ENCODE data around the gene TEKTIP1.
"Not testable (repeated sequence)": the region's sequence is repeated elsewhere in the genome, so short reads cannot be mapped to it uniquely, and the experiment has no call there.

The TEKTIP1 gene

DNA sequence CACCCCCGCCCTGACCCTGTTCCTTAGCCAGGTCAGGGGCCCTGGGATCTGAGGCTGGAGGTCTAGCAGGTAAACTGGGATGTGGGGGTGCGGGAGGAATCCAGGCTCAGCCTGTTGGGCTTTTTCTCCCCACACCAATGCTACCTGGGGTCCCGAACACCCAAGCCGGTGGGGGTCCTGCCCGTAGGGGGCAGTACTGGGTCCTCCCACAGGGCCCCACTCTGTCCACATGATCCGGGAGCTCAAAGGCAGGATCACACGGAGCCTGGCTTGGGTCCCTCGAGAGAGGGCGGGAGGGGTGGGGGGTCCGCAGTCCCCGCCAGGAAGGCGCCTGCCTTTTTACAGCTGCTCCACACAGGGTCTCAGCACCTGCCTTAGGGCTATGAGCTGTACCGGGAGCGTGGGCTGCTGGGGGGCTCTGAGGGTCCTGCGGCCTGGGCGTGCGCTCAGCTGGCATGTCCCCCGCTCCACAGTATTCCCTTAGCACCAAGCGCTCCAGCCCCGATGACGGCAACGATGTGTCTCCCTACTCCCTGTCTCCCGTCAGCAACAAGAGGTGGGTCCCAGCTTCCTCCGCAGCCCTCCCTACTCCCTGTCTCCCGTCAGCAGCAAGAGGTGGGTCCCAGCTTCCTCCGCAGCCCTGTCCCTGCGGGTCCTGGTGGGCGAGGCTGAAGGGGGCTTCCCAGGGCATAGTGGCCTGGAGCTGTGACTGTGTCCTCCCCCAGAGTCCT, 12.3 kb upstream of the TEKTIP1 start:
- no peak overlapping the region for H3K4me3 ChIP-seq (ENCODE audit: low read length)
- TF ChIP-seq, protein P1, sequence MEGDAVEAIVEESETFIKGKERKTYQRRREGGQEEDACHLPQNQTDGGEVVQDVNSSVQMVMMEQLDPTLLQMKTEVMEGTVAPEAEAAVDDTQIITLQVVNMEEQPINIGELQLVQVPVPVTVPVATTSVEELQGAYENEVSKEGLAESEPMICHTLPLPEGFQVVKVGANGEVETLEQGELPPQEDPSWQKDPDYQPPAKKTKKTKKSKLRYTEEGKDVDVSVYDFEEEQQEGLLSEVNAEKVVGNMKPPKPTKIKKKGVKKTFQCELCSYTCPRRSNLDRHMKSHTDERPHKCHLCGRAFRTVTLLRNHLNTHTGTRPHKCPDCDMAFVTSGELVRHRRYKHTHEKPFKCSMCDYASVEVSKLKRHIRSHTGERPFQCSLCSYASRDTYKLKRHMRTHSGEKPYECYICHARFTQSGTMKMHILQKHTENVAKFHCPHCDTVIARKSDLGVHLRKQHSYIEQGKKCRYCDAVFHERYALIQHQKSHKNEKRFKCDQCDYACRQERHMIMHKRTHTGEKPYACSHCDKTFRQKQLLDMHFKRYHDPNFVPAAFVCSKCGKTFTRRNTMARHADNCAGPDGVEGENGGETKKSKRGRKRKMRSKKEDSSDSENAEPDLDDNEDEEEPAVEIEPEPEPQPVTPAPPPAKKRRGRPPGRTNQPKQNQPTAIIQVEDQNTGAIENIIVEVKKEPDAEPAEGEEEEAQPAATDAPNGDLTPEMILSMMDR (conservative IDR thresholded peaks at IDR 0.05; ENCODE audit: low read depth, low read length): peak; percentile 38
- DNase-seq (ENCODE audit: low read depth): no peak

- H3K4me3 ChIP-seq (ENCODE audit: low read length): no peak overlapping the region
- TF ChIP-seq, protein P1 (conservative IDR thresholded peaks at IDR 0.05; ENCODE audit: low read depth, low read length): no peak
These were observed 11.6 kb upstream of the TEKTIP1 start for GRCh38 chr19:3527238-3527910.

DNA sequence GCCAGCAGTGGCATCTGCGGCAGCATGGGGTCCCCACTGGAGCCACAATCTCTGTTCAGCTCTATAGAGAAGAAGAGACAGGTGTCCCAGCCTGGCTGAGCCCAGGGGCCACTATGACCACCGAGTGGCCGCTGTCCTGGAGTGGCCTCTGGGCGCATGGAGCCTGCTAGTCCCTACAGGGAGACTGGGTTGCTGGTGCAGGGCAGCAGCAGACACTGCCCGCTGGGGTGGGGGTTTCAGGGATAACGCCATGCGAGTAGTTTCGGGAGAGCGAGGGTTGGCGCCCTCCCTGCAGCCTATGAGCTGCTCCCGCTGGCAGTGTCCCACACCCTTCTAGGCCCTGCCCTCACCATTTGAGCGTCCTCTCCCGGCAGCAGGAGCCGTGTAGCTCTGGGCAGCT, 10.9 kb upstream of the TEKTIP1 start:
- no peak overlapping the region for H3K4me3 ChIP-seq (ENCODE audit: low read length)
- no peak for DNase-seq (ENCODE audit: low read depth)
- TF ChIP-seq, protein P1 (conservative IDR thresholded peaks at IDR 0.05; ENCODE audit: low read depth, low read length): no peak

More at GRCh38 chr19:3527238-3527910, 11.6 kb upstream of the TEKTIP1 start:
- DNase-seq (ENCODE audit: low read depth): no peak

GRCh38 chr19:3528539-3529211, 10.3 kb upstream of the TEKTIP1 start:
- H3K4me3 ChIP-seq (ENCODE audit: low read length): no peak overlapping the region
- no peak for DNase-seq (ENCODE audit: low read depth)
- TF ChIP-seq, protein P1 (conservative IDR thresholded peaks at IDR 0.05; ENCODE audit: low read depth, low read length): no peak

- DNase-seq (ENCODE audit: low read depth); H3K4me3 ChIP-seq (ENCODE audit: low read length): not testable (repeated sequence)
These were observed 9.7 kb upstream of the TEKTIP1 start for GRCh38 chr19:3529299-3529698.

GRCh38 chr19:3530389-3530788, 8.6 kb upstream of the TEKTIP1 start:
- no peak overlapping the region for H3K4me3 ChIP-seq (ENCODE audit: low read length)
- TF ChIP-seq, protein P1 (conservative IDR thresholded peaks at IDR 0.05; ENCODE audit: low read depth, low read length): no peak
- no peak for DNase-seq (ENCODE audit: low read depth)

- no peak for DNase-seq (ENCODE audit: low read depth)
- H3K4me3 ChIP-seq (ENCODE audit: low read length): no peak overlapping the region
- TF ChIP-seq, protein P1 (conservative IDR thresholded peaks at IDR 0.05; ENCODE audit: low read depth, low read length): no peak
These were observed 7.3 kb upstream of the TEKTIP1 start for GRCh38 chr19:3531716-3532115.

Measured in retinal pigment epithelial cell (primary cell).